Measurements from ENCODE around the gene LGALS3BP.
"Not testable (repeated sequence)": the region's sequence is repeated elsewhere in the genome, so short reads cannot be mapped to it uniquely, and the experiment has no call there.

Gene LGALS3BP

DNA sequence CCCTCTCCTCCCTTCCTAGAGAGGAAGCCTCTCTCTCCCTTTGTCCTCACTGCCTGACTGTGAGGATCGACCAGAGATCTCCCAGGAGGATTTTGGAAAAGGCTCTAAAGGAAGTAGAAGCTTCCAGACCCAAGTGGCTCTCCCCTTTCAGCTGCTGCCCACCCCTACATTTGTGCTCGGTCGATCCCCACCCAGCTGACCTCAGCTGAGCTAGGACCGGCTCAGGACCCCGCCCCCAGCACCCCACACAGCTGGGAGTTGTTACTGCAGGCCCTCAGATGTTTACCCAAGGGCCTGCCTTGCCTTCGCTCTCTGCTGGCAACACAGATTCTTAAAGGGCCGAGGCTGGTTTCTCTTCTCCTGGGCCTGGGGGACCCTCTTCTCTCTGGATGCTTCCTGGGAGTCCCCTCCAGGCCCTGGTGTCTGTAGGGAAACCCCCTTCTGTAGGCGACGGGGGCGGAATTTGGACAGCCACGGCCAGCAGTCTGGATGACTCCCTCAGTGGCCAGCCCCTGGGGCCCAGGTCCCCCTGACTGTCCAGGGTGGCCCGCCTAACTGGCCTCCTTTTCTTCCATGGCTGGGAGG is 27.7 kb downstream of the LGALS3BP start:
- TF ChIP-seq, protein P1, sequence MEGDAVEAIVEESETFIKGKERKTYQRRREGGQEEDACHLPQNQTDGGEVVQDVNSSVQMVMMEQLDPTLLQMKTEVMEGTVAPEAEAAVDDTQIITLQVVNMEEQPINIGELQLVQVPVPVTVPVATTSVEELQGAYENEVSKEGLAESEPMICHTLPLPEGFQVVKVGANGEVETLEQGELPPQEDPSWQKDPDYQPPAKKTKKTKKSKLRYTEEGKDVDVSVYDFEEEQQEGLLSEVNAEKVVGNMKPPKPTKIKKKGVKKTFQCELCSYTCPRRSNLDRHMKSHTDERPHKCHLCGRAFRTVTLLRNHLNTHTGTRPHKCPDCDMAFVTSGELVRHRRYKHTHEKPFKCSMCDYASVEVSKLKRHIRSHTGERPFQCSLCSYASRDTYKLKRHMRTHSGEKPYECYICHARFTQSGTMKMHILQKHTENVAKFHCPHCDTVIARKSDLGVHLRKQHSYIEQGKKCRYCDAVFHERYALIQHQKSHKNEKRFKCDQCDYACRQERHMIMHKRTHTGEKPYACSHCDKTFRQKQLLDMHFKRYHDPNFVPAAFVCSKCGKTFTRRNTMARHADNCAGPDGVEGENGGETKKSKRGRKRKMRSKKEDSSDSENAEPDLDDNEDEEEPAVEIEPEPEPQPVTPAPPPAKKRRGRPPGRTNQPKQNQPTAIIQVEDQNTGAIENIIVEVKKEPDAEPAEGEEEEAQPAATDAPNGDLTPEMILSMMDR (conservative IDR thresholded peaks at IDR 0.05; ENCODE audit: control insufficient read depth, insufficient read depth, low read depth, low read length) = no peak
- no peak overlapping the region for H3K4me3 ChIP-seq (ENCODE audit: control insufficient read depth, low read depth, low read length)
- no peak for DNase-seq (ENCODE audit: low read depth)

GRCh38 chr17:78950870-78951269 is 28.9 kb downstream of the LGALS3BP start:
- DNase-seq (ENCODE audit: low read depth) = no peak
- TF ChIP-seq, protein P1 (conservative IDR thresholded peaks at IDR 0.05; ENCODE audit: control insufficient read depth, insufficient read depth, low read depth, low read length) = no peak
- H3K4me3 ChIP-seq (ENCODE audit: control insufficient read depth, low read depth, low read length) = no peak overlapping the region

DNA sequence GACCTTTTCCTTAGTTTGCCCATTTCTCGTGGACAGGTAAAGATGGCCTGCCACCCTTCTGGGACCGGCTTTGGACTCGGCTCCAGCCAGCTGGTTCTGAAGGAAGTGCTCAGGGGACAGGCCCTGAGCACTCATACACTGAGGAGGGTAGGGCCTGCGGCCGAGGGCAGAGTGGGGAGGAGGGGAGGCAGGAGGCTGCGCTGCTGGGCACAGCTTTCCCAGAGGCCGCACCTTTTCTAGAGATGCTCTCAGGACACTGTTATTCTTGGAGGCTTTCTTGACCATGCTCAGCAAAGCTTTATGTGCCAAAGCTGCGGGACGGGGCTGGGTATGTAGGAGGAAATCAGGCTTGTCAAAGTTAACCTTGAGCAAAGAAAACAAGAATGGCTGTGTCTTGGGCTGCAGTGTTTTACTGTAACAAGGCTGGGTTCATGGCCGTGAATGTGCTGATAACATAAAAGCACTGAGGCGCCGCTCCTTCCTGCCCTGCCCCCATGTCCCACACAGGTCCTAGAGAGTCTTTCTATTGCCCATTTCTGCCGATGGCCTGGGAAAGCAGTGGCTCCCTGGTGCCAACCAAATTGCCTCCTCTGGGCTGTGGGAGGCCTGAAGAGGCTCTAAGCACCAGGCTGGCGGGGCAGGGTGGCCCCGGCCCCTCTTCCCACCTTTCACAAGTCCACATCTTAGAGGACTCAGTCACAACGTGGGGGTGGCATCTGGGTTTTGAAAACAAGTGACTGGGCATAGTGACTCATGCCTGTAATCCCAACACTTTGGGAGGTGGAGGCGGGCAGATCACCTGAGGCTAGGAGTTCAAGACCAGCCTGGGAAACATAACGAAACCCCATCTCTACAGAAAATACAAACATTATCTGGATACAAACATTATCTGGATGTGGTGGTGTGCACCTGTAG is 32.2 kb downstream of the LGALS3BP start:
- TF ChIP-seq, protein P1 (conservative IDR thresholded peaks at IDR 0.05; ENCODE audit: control insufficient read depth, insufficient read depth, low read depth, low read length) = no peak
- no peak for DNase-seq (ENCODE audit: low read depth)
- H3K4me3 ChIP-seq (ENCODE audit: control insufficient read depth, low read depth, low read length) = no peak overlapping the region

DNA sequence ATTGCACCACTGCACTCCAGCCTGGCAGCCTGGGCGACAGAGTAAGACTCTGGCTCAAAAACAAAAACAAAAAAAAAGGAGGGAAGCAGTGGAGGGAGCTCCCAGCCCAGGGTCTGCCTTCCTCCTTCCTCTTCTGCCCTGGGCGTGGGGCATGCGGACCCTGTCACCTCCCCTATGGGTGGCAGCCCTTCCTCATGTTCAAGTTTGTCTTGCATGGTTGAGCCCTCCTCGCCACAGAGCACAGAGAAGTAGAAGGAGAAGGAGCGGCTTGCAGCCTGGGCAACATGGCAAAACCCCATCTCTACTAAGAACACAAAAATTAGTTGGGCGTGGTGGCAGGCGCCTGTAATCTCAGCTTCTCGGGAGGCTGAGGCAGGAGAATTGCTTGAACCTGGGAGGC is 33.1 kb downstream of the LGALS3BP start:
- DNase-seq (ENCODE audit: low read depth) = no peak
- H3K4me3 ChIP-seq (ENCODE audit: control insufficient read depth, low read depth, low read length) = no peak overlapping the region
- TF ChIP-seq, protein P1 (conservative IDR thresholded peaks at IDR 0.05; ENCODE audit: control insufficient read depth, insufficient read depth, low read depth, low read length) = no peak

GRCh38 chr17:78946131-78946530 is 33.6 kb downstream of the LGALS3BP start:
- TF ChIP-seq, protein P1 (conservative IDR thresholded peaks at IDR 0.05; ENCODE audit: control insufficient read depth, insufficient read depth, low read depth, low read length) = no peak
- DNase-seq (ENCODE audit: low read depth) = no peak
- no peak overlapping the region for H3K4me3 ChIP-seq (ENCODE audit: control insufficient read depth, low read depth, low read length)

DNA sequence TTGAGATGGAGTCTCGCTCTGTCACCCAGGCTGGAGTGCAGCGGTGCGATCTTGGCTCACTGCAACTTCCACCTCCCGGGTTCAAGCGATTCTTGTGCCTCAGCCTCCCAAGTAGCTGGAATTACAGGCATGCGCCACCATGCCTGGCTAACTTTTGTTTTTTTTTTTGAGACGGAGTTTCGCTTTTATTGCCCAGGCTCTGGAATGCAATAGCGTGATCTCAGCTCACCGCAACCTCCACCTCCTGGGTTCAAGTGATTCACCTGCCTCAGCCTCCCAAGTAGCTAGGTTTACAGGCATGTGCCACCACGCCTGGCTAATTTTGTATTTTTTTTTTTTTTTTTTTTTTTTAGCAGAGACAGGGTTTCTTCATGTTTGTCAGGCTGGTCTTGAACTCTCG is 34.3 kb downstream of the LGALS3BP start:
- H3K4me3 ChIP-seq (ENCODE audit: control insufficient read depth, low read depth, low read length); DNase-seq (ENCODE audit: low read depth): not testable (repeated sequence)

DNA sequence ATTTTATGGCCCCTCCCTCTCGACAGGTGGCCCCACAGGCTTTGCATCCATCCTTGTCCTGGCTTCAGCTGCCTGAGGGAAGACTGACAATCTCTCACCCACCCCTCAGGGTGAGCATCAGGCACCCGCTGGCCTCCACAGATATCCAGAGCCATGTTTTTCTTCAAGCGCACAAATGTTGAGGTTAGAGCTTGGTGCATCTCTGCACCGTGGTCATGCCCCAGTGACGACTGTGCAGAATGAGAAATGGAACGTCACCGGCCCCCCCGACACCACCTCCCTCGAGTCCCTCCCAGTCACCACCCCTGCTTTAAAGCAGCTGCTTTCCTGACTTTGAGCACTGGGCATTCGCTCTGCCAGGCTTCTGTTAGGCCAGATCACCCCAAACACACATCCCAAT is 34.8 kb downstream of the LGALS3BP start:
- TF ChIP-seq, protein P1 (conservative IDR thresholded peaks at IDR 0.05; ENCODE audit: control insufficient read depth, insufficient read depth, low read depth, low read length) = no peak
- no peak for DNase-seq (ENCODE audit: low read depth)
- no peak overlapping the region for H3K4me3 ChIP-seq (ENCODE audit: control insufficient read depth, low read depth, low read length)
